ENCODE results near the gene KCND2.
"Not testable (repeated sequence)": the region's sequence is repeated elsewhere in the genome, so short reads cannot be mapped to it uniquely, and the experiment has no call there.

GRCh38 chr7:120702408-120702807, 429.4 kb downstream of the KCND2 start:
- TF ChIP-seq, protein P1, sequence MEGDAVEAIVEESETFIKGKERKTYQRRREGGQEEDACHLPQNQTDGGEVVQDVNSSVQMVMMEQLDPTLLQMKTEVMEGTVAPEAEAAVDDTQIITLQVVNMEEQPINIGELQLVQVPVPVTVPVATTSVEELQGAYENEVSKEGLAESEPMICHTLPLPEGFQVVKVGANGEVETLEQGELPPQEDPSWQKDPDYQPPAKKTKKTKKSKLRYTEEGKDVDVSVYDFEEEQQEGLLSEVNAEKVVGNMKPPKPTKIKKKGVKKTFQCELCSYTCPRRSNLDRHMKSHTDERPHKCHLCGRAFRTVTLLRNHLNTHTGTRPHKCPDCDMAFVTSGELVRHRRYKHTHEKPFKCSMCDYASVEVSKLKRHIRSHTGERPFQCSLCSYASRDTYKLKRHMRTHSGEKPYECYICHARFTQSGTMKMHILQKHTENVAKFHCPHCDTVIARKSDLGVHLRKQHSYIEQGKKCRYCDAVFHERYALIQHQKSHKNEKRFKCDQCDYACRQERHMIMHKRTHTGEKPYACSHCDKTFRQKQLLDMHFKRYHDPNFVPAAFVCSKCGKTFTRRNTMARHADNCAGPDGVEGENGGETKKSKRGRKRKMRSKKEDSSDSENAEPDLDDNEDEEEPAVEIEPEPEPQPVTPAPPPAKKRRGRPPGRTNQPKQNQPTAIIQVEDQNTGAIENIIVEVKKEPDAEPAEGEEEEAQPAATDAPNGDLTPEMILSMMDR (IDR thresholded peaks at IDR 0.05): not testable (repeated sequence)
- not testable (repeated sequence) for TF ChIP-seq POLR2A (IDR thresholded peaks at IDR 0.05)

Measured in testis (tissue), 2 donors.